ENCODE measurements around the gene DNAH17. TPM values are rescaled to one million over a fixed set of nuclear protein-coding genes. Genes with fewer than 3 reads are reported as not detected.

Gene DNAH17
- total RNA-seq, 4 donors from 2014 or later, result under 0.01 TPM; not detected in 2

- Histone ChIP-seq H3K4me3 (peak overlapping the region; percentile 77 to 100 (median 89)), H3K27ac (peak overlapping the region; percentile 68 to 94 (median 88)), H3K36me3 (no peaks in the 10 kb centered on the region), H3K27me3 (no peaks in the 10 kb centered on the region), H3K4me1 (peaks cover 0 to 88% (median 48%) of the 10 kb centered on the region in 4 donors), H3K9me3 (no peaks in the 10 kb centered on the region)
- DNase-seq (ENCODE audit: low spot score in 2 of 2), result no peak
- WGBS, 2 donors, result 1 to 5% methylated on average over 7 of the region's 7 CpGs
- TF ChIP-seq POLR2A (IDR thresholded peaks at IDR 0.05) (no peak), EP300 (IDR thresholded peaks at IDR 0.05) (no peak), CTCF (IDR thresholded peaks at IDR 0.05) (no peak)
Measured at GRCh38 chr17:78379131-78379491, 198.1 kb downstream of the DNAH17 start.

GRCh38 chr17:78378225-78379130, 198.7 kb downstream of the DNAH17 start, which contains the start of gene PGS1:
TSS of gene PGS1 (plus strand) at chr17:78378649. CDS start at chr17:78378666, 17 bp downstream.
- Histone ChIP-seq H3K9me3 (no peaks in the 10 kb centered on the region), H3K36me3 (no peaks in the 10 kb centered on the region), H3K4me3 (peak within 1 kb of the TSS; percentile 77 to 100 (median 89)), H3K27ac (peak within 1 kb of the TSS; percentile 68 to 94 (median 88)), H3K27me3 (no peaks in the 10 kb centered on the region), H3K4me1 (peaks cover 0 to 82% (median 45%) of the 10 kb centered on the region in 4 donors)
- WGBS, 2 donors, result 0 to 1% methylated on average over 34 to 77 of the region's 89 CpGs
- peak; percentile 55 to 74 for DNase-seq (ENCODE audit: low spot score in 2 of 2)
- TF ChIP-seq EP300 (IDR thresholded peaks at IDR 0.05) (peak; percentile 77 to 96), POLR2A (IDR thresholded peaks at IDR 0.05) (peak; percentile 60 to 78), CTCF (IDR thresholded peaks at IDR 0.05) (peak in 1 of 5 experiments; percentile 50)

GRCh38 chr17:78377858-78378224, 199.4 kb downstream of the DNAH17 start:
- Histone ChIP-seq H3K27ac (peak overlapping the region; percentile 68 to 94 (median 88)), H3K4me1 (peaks cover 0 to 76% (median 41%) of the 10 kb centered on the region in 4 donors), H3K4me3 (peak overlapping the region; percentile 77 to 100 (median 89)), H3K27me3 (no peaks in the 10 kb centered on the region), H3K36me3 (no peaks in the 10 kb centered on the region), H3K9me3 (no peaks in the 10 kb centered on the region)
- no peak for DNase-seq (ENCODE audit: low spot score in 2 of 2)
- 52 to 65% methylated on average over 13 to 14 of the region's 14 CpGs for WGBS, 2 donors
- TF ChIP-seq POLR2A (IDR thresholded peaks at IDR 0.05) (no peak), EP300 (IDR thresholded peaks at IDR 0.05) (no peak), CTCF (IDR thresholded peaks at IDR 0.05) (no peak)

GRCh38 chr17:78376161-78376560, 201.0 kb downstream of the DNAH17 start:
- TF ChIP-seq CTCF (IDR thresholded peaks at IDR 0.05) (no peak), EP300 (IDR thresholded peaks at IDR 0.05) (no peak), POLR2A (IDR thresholded peaks at IDR 0.05) (no peak)
- no peaks in the 10 kb centered on the region for H3K36me3 ChIP-seq
- peak overlapping the region in 3 of 4 donors; percentile 21 to 81 (median 71) for H3K27ac ChIP-seq
- no peak overlapping the region for H3K4me3 ChIP-seq
- H3K4me1 ChIP-seq, result peaks cover 0 to 61% (median 31%) of the 10 kb centered on the region in 4 donors
- WGBS, 2 donors, result 87% methylated on average over 5 of the region's 5 CpGs
- no peak for DNase-seq (ENCODE audit: low spot score in 2 of 2)
- no peaks in the 10 kb centered on the region for H3K27me3 ChIP-seq
- H3K9me3 ChIP-seq, result no peaks in the 10 kb centered on the region
